Glutamatergic neuron (in vitro differentiated cells): ENCODE measurements around the gene DRP2. TPM values are rescaled to one million over a fixed set of nuclear protein-coding genes. Genes with fewer than 3 reads are reported as not detected.

Experiments
- DNase-seq: peaks from one replicate; pipeline ENCODE4 v3.0.0; 2022
- H3K27ac Mint-ChIP-seq: one replicate; pipeline ENCODE4 v1.8.0; 2020; ENCODE audit warnings: mild to moderate bottlenecking, mixed read lengths, inconsistent platforms; ENCODE audit not compliant: unreplicated experiment
- H3K27me3 Mint-ChIP-seq: one replicate; pipeline ENCODE4 v1.8.0; 2020; ENCODE audit warnings: mild to moderate bottlenecking, moderate library complexity, mixed read lengths, inconsistent platforms; ENCODE audit not compliant: unreplicated experiment
- H3K36me3 Mint-ChIP-seq: one replicate; pipeline ENCODE4 v1.8.0; 2020; ENCODE audit warnings: mild to moderate bottlenecking, mixed read lengths, inconsistent platforms; ENCODE audit not compliant: unreplicated experiment
- H3K4me1 Mint-ChIP-seq: one replicate; pipeline ENCODE4 v1.8.0; 2020; ENCODE audit warnings: mild to moderate bottlenecking, low read depth, mixed read lengths, inconsistent platforms; ENCODE audit not compliant: unreplicated experiment
- H3K4me3 Mint-ChIP-seq: one replicate; pipeline ENCODE4 v1.8.0; 2020; ENCODE audit warnings: mild to moderate bottlenecking, mixed read lengths, inconsistent platforms; ENCODE audit not compliant: unreplicated experiment
- H3K9me3 Mint-ChIP-seq: one replicate; pipeline ENCODE4 v1.8.0; 2020; ENCODE audit warnings: mild to moderate bottlenecking, moderate library complexity, mixed read lengths, inconsistent platforms; ENCODE audit not compliant: unreplicated experiment
- CTCF ChIP-seq: fragments of 200-600 bp; sonication (generic); IDR thresholded peaks from one replicate; pipeline ENCODE4 v1.5.0; 2021; ENCODE audit not compliant: partially characterized antibody, unreplicated experiment
- total RNA-seq: library from RNA; stranded (reverse); fragmentation: NEBNext Ultra II Directional; extraction: Animal tissue kit (Norgen Biotek cat#: 25700); gene quantifications from one replicate; pipeline ENCODE4 v1.2.1, GENCODE V29; 2021; ENCODE audit not compliant: unreplicated experiment

DRP2 gene
- total RNA-seq, 1 donor from 2014 or later = 0.51 TPM

GRCh38 chrX:101260435-101260834, 40.8 kb downstream of the DRP2 start:
- no peak for DNase-seq
- H3K36me3 Mint-ChIP-seq = no peaks in the 10 kb centered on the region

DNA sequence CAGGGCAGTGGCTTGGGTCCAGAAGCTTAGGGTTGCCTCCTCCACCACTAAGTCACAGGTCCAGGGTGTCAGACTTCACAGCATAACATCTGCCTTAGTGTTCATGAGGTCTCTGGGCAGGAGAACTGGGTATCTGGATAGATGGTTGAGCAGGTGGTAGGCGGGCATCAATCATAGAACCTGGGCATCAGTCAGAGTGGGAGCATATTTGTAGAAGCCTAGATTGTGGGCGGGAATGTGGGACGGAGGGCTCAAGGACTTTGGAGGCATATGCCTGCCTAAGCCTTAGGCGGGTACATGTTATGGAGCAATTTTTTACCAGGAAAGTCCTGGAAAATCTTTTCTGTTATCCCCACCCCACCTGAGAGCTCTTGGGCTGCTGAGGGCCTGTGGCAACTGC, 43.0 kb downstream of the DRP2 start:
- H3K4me3 Mint-ChIP-seq = no peak overlapping the region
- no peak for TF ChIP-seq CTCF
- no peaks in the 10 kb centered on the region for H3K9me3 Mint-ChIP-seq
- H3K36me3 Mint-ChIP-seq = no peaks in the 10 kb centered on the region
- H3K27me3 Mint-ChIP-seq = no peaks in the 10 kb centered on the region
- H3K4me1 Mint-ChIP-seq = no peaks in the 10 kb centered on the region
- DNase-seq = no peak
- H3K27ac Mint-ChIP-seq = no peak overlapping the region

More at GRCh38 chrX:101260435-101260834, 40.8 kb downstream of the DRP2 start:
- Mint-ChIP-seq H3K4me1 (no peaks in the 10 kb centered on the region), H3K27me3 (no peaks in the 10 kb centered on the region), H3K27ac (no peak overlapping the region), H3K9me3 (no peaks in the 10 kb centered on the region), H3K4me3 (no peak overlapping the region)
- TF ChIP-seq CTCF = no peak

DNA sequence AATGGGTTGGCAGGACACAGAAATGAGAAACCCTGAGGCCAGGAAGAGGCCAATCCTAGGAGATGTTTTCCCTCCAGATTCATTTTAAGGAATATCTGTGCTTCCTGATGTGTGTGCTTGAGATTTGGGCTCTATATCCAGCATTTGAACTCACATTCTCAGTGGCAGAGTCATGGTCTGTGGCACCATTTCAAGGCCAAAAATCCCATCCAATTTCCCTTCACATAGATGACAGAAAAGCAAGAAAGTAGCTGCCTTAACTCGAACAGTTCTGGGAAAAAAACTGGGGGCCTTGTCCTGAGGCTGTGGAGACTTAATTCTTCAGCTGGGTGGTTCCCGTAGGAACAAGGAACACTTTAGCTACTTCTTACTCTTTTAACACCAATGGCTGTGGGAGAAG, 44.2 kb downstream of the DRP2 start:
- no peaks in the 10 kb centered on the region for H3K9me3 Mint-ChIP-seq
- H3K4me3 Mint-ChIP-seq = no peak overlapping the region
- H3K36me3 Mint-ChIP-seq = no peaks in the 10 kb centered on the region
- H3K27me3 Mint-ChIP-seq = no peaks in the 10 kb centered on the region
- H3K4me1 Mint-ChIP-seq = no peaks in the 10 kb centered on the region
- H3K27ac Mint-ChIP-seq = no peak overlapping the region
- no peak for TF ChIP-seq CTCF
- DNase-seq = no peak

DNA sequence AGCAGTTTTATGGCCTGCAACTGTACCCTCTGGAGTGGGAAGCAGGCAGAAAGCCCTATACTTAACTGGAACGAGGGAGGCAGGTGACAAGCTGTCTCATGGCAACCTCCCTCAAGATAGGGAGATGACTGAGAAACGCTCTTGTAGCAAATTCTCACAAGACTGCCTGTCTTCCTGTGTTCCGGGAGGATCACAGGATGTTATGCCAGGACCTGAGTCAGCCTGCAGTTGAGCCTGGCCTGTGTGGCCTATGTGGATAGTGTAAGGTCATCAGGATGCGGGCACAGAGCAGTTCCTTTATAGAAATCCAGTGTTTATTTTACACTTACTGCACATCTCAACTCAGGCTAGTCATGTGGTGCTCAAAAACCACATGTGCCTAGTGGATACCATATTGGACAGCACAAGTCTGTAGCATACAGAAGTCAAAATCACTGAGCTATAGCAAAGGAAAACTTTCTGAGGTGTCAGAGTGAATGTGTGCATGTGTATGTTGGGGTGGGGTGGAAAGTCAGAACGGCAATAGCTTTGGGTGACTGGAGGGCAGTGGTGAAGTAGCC, 46.4 kb downstream of the DRP2 start:
- no peak overlapping the region for H3K27ac Mint-ChIP-seq
- H3K9me3 Mint-ChIP-seq = no peaks in the 10 kb centered on the region
- TF ChIP-seq CTCF = no peak
- no peak overlapping the region for H3K4me3 Mint-ChIP-seq
- H3K4me1 Mint-ChIP-seq = no peaks in the 10 kb centered on the region
- no peak for DNase-seq
- H3K27me3 Mint-ChIP-seq = no peaks in the 10 kb centered on the region
- no peaks in the 10 kb centered on the region for H3K36me3 Mint-ChIP-seq

GRCh38 chrX:101274198-101274597, 54.6 kb downstream of the DRP2 start:
- H3K27ac Mint-ChIP-seq = no peak overlapping the region
- no peaks in the 10 kb centered on the region for H3K27me3 Mint-ChIP-seq
- DNase-seq = no peak
- no peaks in the 10 kb centered on the region for H3K36me3 Mint-ChIP-seq
- no peak for TF ChIP-seq CTCF
- no peaks in the 10 kb centered on the region for H3K9me3 Mint-ChIP-seq
- no peak overlapping the region for H3K4me3 Mint-ChIP-seq
- H3K4me1 Mint-ChIP-seq = no peaks in the 10 kb centered on the region
